ENCODE results near the gene SLC6A4. TPM values are rescaled to one million over a fixed set of nuclear protein-coding genes. Genes with fewer than 3 reads are reported as not detected.

Gene SLC6A4
- total and polyA plus RNA-seq, 4 donors = 0.05 to 0.70 TPM; not detected in 2

GRCh38 chr17:30208214-30208613 is 27.3 kb downstream of the SLC6A4 start:
- H3K9ac ChIP-seq (ENCODE audit: low read depth in 1 of 2, low read length in 2 of 2) = no peak overlapping the region
- H3K4me1 ChIP-seq (ENCODE audit: control insufficient read depth in 4 of 4, insufficient read depth in 4 of 4, low read length in 3 of 4) = no peaks in the 10 kb centered on the region
- no peak for TF ChIP-seq NR2F2 (IDR thresholded peaks at IDR 0.05)
- no peak for TF ChIP-seq MAX (IDR thresholded peaks at IDR 0.05)
- TF ChIP-seq FOXA1 (IDR thresholded peaks at IDR 0.05) = no peak
- TF ChIP-seq ZBTB33 (IDR thresholded peaks at IDR 0.05) = no peak
- TF ChIP-seq SP1 (IDR thresholded peaks at IDR 0.05) = no peak
- TF ChIP-seq FOXA2 (IDR thresholded peaks at IDR 0.05) = no peak
- TF ChIP-seq ATF3 (IDR thresholded peaks at IDR 0.05) = no peak
- TF ChIP-seq TAF1 (conservative IDR thresholded peaks at IDR 0.05) = no peak
- no peak for TF ChIP-seq HNF4A (conservative IDR thresholded peaks at IDR 0.05)
- no peak for TF ChIP-seq GABPA (IDR thresholded peaks at IDR 0.05 in 1 of 2, conservative IDR thresholded peaks at IDR 0.05 in 1 of 2)
- TF ChIP-seq CTCF (IDR thresholded peaks at IDR 0.05; ENCODE audit: low read depth, low read length, missing input control) = no peak
- no peak for TF ChIP-seq RXRA (IDR thresholded peaks at IDR 0.05)
- no peak for TF ChIP-seq RAD21 (IDR thresholded peaks at IDR 0.05)
- no peak for TF ChIP-seq EGR1 (IDR thresholded peaks at IDR 0.05; ENCODE audit: low read depth in 2 of 2)
- no peak for TF ChIP-seq JUND (IDR thresholded peaks at IDR 0.05)
- no peak for DNase-seq (ENCODE audit: low spot score)
- H3K4me3 ChIP-seq (ENCODE audit: low read depth in 1 of 3, low read length in 3 of 3) = no peak overlapping the region
- no peaks in the 10 kb centered on the region for H3K9me3 ChIP-seq (ENCODE audit: control insufficient read depth in 4 of 4, low read length in 3 of 4)
- H3K27ac ChIP-seq (ENCODE audit: low read depth in 1 of 2, low read length in 2 of 2) = no peak overlapping the region
- no peaks in the 10 kb centered on the region for H3K27me3 ChIP-seq (ENCODE audit: control insufficient read depth in 4 of 4, insufficient read depth in 4 of 4, low read length in 3 of 4)
- H3K36me3 ChIP-seq (ENCODE audit: control insufficient read depth in 4 of 4, insufficient read depth in 3 of 4, low read depth in 1 of 4, low read length in 3 of 4) = no peaks in the 10 kb centered on the region
- 63% methylated on average over 3 of the region's 3 CpGs for WGBS

- Histone ChIP-seq H3K4me3 (ENCODE audit: low read depth in 1 of 3, low read length in 3 of 3) (no peak overlapping the region), H3K9me3 (ENCODE audit: control insufficient read depth in 4 of 4, low read length in 3 of 4) (no peaks in the 10 kb centered on the region), H3K36me3 (ENCODE audit: control insufficient read depth in 4 of 4, insufficient read depth in 3 of 4, low read depth in 1 of 4, low read length in 3 of 4) (no peaks in the 10 kb centered on the region), H3K4me1 (ENCODE audit: control insufficient read depth in 4 of 4, insufficient read depth in 4 of 4, low read length in 3 of 4) (no peaks in the 10 kb centered on the region), H3K27ac (ENCODE audit: low read depth in 1 of 2, low read length in 2 of 2) (no peak overlapping the region), H3K27me3 (ENCODE audit: control insufficient read depth in 4 of 4, insufficient read depth in 4 of 4, low read length in 3 of 4) (no peaks in the 10 kb centered on the region), H3K9ac (ENCODE audit: low read depth in 1 of 2, low read length in 2 of 2) (no peak overlapping the region)
- DNase-seq (ENCODE audit: low spot score) = no peak
- TF ChIP-seq HNF4A (conservative IDR thresholded peaks at IDR 0.05) (no peak), FOXA1 (IDR thresholded peaks at IDR 0.05) (no peak), TAF1 (conservative IDR thresholded peaks at IDR 0.05) (no peak), ATF3 (IDR thresholded peaks at IDR 0.05) (no peak), RXRA (IDR thresholded peaks at IDR 0.05) (no peak), MAX (IDR thresholded peaks at IDR 0.05) (no peak), HNF4G (IDR thresholded peaks at IDR 0.05) (no peak), GABPA (IDR thresholded peaks at IDR 0.05 in 1 of 2, conservative IDR thresholded peaks at IDR 0.05 in 1 of 2) (no peak), RAD21 (IDR thresholded peaks at IDR 0.05) (no peak), FOXA2 (IDR thresholded peaks at IDR 0.05) (no peak), EGR1 (IDR thresholded peaks at IDR 0.05; ENCODE audit: low read depth in 2 of 2) (no peak), REST (IDR thresholded peaks at IDR 0.05) (no peak)
- 81% methylated on average over 9 of the region's 9 CpGs for WGBS
Measured at GRCh38 chr17:30207655-30208054, 27.8 kb downstream of the SLC6A4 start.

All from liver (tissue), 9 donors.